ENCODE data around the gene HSD11B1L.

HSD11B1L gene

DNA sequence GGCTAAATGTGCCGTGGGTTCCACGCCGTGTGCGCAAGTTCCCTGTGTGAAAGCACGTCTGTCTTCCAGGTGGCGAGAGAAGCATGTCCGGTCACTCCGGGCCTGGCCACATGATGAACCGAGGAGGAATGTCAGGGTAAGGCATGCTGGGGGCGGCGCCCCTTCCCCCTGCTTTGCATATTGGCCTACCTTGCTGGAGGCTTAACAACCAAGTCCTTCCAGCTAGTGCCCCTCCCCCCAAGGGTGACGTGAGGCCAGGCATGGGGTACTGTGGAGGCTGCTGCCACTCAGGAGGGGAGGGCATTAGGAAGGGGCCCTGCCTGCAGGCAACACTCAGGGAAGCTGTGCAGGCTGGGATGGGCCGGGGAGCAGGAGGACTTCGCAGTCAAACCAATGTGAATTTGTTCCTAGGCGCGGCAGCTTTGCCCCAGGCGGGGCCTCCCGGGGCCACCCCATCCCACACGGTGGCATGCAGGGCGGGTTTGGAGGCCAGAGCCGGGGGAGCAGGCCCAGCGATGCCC, 13.0 kb upstream of the HSD11B1L start:
- DNase-seq = no peak

DNA sequence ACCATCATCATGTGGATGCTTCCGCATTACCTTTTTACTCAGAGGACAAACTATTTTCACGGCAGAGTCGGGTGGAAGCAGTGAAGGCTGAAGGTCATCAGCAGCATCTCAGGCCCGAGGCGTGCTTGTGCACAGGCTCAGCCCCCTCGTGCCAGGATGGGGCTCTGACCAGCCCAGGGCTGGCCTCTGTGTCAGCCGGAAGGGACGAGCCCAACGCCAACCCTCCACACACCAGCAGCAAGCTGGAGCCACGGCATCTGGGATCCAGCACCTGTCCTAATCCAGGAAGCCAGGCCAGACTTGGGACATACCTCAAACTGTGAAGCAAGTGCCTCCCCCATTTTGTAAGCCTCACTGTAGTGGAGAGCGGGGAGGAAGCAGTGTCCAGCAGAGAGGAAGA, 11.6 kb upstream of the HSD11B1L start:
- DNase-seq = no peak

DNA sequence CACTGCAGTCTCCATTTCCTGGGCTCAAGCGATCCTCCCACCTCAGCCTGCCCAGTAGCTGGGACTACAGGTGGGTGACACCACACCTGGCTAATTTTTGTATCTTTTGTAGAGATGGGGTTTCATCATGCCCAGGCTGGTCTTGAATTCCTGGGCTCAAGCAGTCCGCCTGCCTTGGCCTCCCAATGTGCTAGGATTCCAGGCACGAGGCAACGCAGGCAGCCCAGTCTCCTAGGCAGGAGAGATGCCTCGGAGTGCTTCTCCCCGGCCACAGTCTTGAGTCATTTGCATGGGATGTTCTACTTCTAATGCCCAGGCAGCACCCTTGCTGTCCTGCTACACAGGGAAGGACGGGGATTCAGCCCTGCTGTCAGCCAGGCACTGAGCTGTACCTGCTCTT, 9.2 kb upstream of the HSD11B1L start:
- no peak for DNase-seq

DNA sequence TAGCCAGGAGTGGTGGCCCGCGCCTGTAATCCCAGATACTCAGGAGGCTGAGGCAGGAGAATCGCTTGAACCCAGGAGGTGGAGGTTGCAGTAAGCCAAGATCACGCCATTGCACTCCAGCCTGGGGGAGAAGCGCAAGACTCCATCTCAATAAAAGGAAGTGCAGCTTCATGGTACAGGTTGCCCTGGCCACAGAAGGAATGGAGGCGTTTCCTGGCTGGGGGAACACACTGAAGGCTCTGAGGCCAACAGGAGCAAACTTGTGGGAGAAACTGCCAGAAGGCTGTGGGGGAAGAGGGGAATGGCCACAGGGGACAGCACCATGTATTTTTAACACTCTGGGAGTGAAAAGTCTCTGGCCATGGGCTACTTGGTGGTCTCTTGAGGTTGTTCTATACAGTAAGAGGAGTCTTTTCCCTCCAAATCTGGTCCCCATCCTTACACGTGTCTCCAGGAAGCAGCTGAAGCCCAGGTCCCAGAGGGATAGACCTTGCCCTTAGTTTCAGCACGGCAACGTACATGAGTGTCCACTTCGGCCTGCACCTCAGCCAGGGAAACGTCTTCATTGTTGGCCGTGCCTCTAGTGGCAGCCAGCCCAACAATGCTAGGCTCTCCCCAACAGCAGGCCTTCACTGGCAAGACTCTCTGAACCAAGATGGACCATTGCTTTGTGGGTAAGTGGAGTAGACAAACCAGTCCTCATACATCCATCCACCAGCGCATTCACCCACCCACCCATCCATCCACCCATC, 7.9 kb upstream of the HSD11B1L start:
- DNase-seq = no peak

DNA sequence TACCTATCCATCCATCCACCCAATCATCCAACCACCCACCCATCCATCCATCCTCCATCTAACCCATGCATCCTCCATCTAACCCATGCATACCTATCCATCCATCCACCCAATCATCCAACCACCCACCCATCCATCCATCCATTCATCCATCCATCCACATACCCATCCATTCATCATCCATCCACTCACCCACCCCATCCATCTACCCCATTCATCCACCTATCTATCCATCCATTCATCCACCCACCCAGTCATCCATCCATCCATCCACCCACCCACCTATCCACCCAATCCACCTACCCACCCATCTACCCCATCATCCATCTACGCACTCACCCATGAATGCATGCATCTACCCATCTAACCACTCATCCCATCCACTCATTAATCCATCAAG, 7.1 kb upstream of the HSD11B1L start:
- no peak for DNase-seq

DNA sequence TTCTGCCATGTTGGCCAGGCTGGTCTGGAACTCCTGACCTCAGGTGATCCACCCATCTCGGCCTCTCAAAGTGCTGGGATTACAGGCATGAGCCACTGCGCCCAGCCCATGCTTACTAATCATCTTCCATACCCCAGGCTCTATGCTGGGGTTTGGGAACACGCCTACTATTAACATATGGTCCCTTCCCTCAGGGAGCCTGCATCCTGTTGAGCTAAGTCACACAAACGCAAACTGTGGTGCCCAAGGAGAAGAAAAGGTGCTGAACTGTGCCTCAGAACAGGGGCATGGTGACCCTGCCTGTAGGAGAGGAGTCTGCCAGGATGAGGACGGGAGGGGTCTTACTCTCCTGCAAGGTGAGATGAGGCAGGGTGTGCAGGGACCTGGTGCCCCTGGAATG, 6.1 kb upstream of the HSD11B1L start:
- DNase-seq = no peak

DNA sequence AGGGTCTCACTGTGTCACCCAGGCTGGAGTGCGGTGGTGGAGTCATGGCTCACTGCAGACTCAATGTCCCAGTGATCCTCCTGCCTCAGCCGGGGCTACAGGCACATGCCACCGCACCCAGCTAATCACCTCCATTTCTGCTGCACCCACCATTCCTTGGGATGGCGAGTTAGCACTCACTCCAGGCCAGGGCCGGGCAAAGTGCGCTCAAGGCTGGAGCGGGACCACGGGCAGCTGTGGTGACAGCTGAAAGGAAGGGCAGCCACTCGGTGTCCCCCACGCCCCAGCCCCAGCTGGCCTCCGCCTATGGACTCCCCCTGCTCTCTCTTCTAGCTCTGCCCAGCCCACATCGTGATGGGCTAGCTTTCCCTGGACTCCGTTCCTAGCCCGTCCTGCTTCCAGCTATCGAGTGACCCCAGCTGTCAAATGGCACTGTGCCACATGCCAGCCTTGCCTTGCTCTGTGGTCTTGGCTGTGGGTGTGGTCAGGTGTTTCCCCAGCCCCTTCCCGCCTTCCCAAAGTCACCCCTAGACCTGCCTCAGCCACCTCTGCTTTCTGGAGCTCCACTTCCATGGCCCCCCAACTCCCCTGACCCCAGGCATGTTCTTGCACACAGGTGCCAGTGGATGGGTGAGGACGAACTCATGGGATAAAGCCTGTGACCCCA, 4.6 kb upstream of the HSD11B1L start:
- no peak for DNase-seq

DNA sequence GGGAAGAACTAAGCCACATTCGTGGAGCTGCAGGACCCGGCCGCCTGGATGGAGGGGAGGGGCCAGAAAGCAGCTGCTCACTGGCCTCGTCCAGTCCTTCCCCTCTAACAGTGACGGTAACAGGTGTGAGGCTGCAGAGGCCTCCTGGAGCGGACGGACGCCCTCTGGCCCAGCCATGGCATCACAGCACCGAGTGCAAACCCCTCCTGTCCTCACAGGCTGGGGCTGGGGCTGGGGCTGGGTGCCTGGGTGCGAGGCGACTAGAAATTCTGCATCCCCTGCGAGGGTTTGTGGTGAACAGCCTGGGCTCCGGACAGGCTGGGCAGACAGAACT, 4.1 kb upstream of the HSD11B1L start:
- no peak for DNase-seq

DNA sequence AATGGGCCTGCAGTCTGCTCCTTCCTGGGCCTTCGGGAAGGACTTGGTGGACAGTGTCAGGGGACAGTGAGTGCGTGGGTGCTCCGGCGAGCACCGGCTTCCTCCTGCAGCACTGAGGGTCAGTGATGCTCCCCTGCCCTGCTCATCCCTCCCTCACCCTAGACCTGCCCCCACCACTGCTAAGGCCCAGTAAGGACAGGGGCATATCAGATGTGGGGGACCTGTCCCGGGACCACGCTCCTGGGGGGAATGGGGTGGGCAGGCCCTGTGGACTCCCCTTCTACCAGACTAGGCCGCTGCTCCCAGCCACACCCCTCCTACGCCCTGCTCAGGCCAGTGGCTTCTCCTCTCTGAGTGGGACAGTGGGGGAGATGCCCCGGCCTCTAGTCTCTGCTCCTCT, 3.7 kb upstream of the HSD11B1L start:
- DNase-seq = no peak

DNA sequence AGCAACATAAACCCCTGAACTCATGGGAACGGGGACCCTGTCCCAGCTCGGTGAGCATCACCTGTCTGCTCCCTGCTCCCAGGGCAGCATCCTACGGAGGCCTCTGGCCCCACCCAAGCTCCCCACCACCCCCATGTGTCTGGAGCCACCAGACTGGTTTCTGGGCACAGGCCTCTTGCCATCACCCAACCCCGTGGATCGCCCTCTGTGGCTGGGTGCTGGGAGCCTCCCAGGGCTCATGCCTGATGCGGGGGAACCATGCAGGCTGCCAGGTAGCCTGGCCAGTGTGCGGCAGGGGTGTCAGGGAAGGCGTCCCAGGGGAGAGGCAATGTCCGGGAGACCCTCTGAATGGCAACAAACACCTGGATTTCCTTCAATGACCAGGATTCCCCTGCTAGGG, 3.2 kb upstream of the HSD11B1L start:
- DNase-seq = no peak

DNA sequence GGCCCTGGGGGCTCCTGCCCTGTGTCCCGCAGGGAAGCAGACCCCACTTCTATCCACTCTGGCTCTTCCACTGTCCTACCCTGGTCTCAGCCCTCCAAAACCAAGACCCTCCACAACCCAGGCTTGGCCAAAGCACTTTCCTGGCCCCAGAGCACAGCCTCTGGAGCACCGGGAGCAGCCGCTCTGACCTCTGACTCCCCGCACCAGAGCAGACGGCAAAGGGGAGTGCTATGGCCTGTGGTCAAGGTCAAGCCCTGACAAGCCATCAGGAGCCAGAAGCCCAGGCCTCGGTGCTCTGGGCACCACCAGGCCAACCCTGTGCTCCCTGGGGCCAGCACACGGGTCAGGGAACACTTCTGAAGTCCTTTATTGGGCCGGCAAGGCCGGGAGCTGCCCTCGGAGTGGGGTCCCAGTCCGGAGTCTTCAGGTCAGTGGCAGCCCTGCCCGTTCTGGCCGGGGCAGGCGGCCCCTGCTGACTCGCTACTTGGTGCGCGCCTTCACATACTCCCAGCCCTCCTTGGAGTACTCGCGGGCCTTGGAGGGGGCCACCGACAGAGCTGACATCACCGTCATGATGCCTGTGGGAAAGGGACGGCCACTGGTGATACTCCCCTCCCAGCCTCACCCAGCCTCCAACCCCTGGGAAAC, 2.6 kb upstream of the HSD11B1L start:
- DNase-seq = no peak

DNA sequence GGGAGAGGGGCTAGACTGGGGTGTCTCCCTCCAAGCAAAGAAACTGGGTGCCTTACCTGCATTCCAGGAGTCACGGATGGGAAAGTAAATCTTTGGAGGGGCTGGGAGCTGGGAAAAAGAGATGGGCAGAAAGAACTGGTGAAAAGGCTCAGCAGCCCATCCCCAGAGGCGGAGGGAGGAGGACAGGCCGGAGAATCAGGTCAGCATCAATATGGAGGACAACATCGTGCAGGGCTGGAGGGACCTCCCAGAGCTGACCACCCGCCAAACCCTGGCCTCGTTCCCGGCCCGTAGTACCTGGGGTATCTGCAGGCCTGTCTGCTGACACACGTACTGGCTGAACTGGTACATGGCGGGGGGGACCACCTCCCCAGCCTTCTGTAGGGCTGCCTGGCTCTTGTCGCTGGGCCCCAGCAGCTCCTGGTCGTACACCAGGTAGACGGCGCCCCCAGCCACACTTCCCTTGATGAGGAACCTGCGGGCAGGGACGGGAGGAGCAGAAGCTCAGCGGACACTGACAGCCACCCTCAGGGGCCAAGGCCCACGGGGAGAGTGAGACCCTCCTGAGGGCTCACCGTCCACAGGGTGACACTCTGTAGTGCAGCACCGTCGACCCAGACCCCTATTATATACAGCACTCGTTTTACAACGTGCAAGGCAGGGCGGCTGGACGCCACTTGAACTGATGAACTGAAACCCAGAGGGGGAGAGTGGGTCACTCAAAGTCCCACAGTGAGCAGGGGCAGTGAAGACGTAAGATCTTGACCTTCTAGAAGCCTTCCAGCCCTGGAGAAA, 1.3 kb upstream of the HSD11B1L start:
- no peak for DNase-seq

DNA sequence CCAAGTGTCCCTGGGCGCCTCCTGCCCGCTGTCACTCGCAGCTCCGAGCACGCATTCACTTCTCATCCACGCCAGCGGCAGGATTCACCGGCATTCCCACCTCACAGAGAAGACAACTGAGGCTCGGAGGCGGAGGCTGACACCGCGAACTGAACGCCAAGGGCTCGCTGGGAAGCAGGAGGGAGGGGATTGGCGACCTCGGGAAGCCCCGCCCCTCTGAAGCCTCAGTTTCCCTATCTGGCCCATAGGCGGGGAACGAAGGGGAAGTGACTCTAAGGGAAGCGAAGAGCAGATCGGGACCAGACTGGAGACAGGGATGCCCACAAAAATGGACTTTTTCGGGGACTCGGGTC, 767 bp upstream of the HSD11B1L start:
- no peak for DNase-seq

DNA sequence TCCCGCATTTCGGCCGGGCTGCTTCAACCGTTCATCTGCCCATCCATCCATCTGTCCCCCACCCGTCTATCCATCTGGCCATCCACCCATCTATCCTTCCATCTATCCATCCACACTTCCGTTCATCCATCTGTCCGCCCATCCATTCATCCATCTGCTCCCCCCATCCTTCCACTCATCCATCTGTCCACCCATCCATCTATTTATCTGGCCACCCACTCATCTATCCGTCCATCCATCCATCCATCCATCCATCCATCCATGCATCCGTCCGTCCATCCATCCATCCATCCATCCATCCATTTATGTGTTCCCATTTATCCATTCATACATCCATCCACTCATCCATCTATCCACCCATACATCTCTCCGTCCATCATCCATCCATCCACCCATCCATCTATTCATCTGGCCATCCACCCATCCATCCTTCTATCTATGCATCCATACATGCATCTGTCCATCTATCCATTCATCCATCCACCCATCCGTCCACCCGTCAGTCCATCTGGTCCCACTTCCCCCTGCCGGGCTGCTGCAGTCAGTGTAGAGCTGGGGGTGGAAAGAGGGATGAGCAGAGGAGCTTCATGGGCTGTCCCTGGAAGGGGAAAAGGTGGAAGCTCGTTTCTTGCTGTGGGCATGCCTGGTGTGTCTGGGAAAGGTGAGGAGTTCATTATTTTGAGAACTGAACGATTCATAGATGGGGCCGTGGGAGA, 722 bp downstream of the HSD11B1L start:
- no peak for DNase-seq

DNA sequence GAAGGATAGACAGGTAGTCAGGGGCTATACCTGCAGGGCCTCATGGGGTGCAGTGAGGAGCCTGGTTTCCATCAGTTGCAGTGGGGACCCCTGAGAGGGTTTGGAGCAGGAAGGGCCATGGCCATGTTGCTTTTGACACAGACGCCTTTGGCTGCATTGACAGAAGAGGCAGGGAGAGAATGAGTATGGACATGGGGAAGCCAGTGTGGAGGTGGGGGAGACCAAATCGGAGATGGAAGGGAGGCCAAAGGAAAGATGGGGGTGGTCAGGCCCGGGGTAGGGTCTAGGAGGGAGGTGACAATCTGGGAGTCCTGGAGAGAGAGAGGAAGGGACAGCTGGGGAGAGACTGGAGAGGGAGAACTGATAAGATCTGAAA, 1.3 kb downstream of the HSD11B1L start:
- DNase-seq = no peak

DNA sequence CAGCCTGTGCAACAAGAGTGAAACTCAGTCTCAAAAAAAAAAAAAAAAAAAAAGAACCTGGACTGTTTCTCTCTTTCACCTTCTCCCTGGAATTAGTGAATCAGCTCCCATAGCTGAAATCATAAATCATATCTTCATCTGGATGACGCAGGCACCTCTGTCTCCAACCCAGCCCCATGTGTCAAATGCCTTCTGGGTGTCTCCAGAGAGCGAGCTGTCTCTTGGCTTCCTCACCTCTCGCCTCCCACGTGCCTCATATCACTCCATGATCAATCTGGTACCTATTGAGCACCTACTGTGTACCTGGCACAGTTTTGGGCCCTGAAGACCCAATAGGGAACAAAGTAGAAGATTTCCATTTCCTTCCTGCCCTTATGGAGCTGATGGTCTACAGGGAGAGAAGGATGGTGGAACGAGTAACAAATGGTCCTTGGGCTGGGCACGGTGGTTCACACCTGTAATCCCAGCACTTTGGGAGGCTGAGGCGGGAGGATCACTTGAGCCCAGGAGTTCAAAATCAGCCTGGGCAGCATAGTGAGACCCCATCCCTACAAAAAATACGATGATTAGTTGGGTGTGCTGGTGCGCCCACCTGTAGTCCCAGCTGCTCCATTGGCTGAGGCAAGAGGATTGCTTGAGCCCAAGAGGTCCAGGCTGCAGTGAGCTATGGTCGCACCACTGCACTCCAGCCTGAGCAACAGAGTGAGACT, 2.5 kb downstream of the HSD11B1L start:
- DNase-seq = no peak

DNA sequence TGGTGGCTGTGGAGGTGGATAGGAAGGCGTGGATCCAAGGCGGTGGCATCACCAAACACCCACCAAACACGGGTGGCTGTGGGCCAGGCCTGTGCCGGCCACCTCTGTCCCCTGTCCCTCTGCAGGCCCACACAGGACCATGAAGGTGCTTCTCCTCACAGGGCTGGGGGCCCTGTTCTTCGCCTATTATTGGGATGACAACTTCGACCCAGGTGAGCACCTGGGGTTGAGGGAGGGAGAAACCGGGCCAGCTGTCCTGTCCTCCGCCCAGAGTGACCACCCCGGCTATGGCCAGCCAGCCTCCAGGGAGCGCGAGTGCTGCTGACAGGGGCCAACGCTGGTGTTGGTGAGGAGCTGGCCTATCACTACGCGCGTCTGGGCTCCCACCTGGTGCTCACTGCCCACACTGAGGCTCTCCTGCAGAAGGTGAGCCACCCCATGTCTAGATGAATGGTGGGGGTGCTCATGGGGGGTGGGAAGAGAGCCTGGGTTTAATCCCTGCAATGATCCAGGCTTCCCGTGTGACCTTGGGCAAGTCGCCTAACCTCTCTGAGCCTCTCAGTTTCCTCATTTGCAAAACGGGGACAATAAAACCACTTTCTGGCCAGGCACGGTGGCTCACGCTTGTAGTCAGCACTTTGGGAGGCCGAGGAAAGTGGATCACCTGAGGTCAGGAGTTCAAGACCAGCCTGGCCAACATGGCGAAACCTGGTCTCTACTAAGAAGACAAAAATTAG, 4.0 kb downstream of the HSD11B1L start:
- no peak for DNase-seq

DNA sequence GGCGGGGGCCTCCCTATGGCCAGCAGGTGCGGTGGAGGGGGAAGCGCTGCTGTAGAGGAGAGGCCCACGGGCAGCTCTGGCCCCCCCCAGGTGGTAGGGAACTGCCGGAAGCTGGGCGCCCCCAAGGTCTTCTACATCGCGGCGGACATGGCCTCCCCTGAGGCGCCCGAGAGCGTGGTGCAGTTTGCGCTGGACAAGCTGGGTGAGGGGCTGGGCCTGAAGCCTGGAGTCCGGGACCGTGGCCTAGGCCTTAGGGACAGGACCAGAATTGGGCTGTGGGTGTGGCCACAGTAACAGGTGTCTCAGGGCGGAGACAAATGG, 5.5 kb downstream of the HSD11B1L start:
- no peak for DNase-seq

DNA sequence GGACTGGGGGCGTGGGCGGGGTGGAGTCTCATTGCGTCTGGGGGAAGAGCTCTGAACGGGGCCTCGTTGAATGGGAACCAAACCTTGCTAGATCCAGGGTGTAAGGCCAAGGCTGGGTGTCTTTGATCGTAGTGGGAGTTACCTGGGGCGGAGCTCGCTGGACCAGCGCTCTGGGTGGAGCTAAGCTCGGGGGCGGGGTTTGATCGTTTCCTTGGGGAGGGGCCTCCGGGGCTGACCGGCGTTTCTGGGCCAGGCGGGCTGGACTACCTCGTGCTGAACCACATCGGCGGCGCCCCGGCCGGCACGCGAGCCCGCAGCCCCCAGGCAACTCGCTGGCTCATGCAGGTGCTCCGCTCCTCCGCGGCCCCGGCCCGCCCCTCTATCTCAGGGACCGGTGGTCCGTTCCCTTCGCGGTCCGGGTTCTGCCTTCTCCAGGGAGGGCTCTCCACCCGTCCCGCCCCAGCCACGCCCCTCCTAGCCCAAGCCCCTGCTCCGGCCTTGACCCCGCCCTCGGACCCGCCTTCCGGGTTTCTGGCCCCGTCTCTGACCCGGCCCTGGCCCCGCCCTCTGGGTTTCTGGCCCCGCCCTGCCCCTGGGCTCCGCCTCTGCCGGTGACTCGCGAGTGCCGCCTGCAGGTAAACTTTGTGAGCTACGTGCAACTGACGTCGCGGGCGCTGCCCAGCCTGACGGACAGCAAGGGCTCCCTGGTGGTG, 6.0 kb downstream of the HSD11B1L start:
- DNase-seq = peak; percentile 95

DNA sequence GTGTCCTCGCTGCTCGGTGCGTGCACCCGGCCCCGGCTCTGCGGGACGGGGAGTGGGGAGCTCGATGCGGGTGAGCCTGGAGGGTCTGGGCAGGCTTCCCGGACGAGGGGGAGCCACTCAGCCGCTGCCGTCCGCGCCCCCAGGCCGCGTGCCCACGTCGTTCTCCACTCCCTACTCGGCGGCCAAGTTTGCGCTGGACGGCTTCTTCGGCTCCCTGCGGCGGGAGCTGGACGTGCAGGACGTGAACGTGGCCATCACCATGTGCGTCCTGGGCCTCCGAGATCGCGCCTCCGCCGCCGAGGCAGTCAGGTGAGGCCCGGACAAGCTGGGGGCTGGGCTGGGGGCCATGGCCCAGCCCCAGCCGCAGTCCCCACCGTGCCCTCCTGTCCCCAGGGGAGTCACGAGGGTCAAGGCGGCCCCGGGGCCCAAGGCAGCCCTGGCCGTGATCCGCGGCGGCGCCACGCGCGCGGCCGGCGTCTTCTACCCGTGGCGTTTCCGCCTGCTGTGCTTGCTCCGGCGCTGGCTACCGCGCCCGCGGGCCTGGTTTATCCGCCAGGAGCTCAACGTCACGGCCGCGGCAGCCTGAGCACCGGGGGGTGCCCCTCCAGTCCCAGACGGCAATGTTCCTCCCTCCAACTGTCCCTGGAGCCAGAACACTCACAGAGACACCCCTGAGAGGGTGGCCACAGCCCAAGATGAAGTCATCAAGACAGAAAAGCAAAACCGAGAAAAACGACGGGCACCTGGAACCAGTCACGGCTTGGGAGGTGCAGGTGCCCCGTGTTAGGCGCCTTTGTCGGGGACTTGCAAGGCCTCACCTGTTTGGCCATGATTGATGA, 6.8 kb downstream of the HSD11B1L start:
- DNase-seq = no peak

Measured in retina (tissue), 1 donor.